Stimulated activated CD4-positive, alpha-beta T cell treated with anti-CD3 and anti-CD28 coated beads, Interleukin-15, amount 100 ng/mL, for 24 hours (primary cell): Measurements from ENCODE around the gene OTUD6A.

Experiments
- DNase-seq: peaks from one replicate; pipeline ENCODE4 v3.0.0-alpha.2; 2020

Gene OTUD6A

GRCh38 chrX:70062076-70062475 is at the start of gene OTUD6A:
Gene OTUD6A (plus strand): TSS chrX:70062457. CDS start chrX:70062525, 68 bp downstream.
- DNase-seq: no peak

- no peak for DNase-seq
Observed at GRCh38 chrX:70012756-70013155, 49.5 kb upstream of the OTUD6A start.

- DNase-seq: no peak
Observed at GRCh38 chrX:70013466-70014381, 48.5 kb upstream of the OTUD6A start.

GRCh38 chrX:70016513-70016912 is 45.7 kb upstream of the OTUD6A start:
- no peak for DNase-seq

GRCh38 chrX:70022616-70023015 is 39.6 kb upstream of the OTUD6A start:
- DNase-seq: no peak

GRCh38 chrX:70025464-70025863 is 36.8 kb upstream of the OTUD6A start:
- no peak for DNase-seq

- no peak for DNase-seq
Observed at GRCh38 chrX:70026112-70026850, 36.0 kb upstream of the OTUD6A start.

GRCh38 chrX:70026851-70027200 is 35.4 kb upstream of the OTUD6A start:
- DNase-seq: no peak

GRCh38 chrX:70029863-70030262 is 32.4 kb upstream of the OTUD6A start:
- DNase-seq: no peak

GRCh38 chrX:70030301-70030767 is 31.9 kb upstream of the OTUD6A start:
- peak; percentile 52 for DNase-seq

GRCh38 chrX:70032792-70033191 is 29.5 kb upstream of the OTUD6A start:
- DNase-seq: no peak

GRCh38 chrX:70033348-70034051 is 28.8 kb upstream of the OTUD6A start:
- DNase-seq: peak; percentile 40

GRCh38 chrX:70034646-70035045 is 27.6 kb upstream of the OTUD6A start:
- DNase-seq: no peak

- DNase-seq: no peak
Observed at GRCh38 chrX:70038515-70038914, 23.7 kb upstream of the OTUD6A start.

GRCh38 chrX:70038951-70039350 is 23.3 kb upstream of the OTUD6A start:
- no peak for DNase-seq

GRCh38 chrX:70039758-70040157 is 22.5 kb upstream of the OTUD6A start:
- no peak for DNase-seq

GRCh38 chrX:70041993-70042392 is 20.3 kb upstream of the OTUD6A start:
- no peak for DNase-seq

GRCh38 chrX:70042399-70043371 is 19.6 kb upstream of the OTUD6A start:
- no peak for DNase-seq

GRCh38 chrX:70043685-70044084 is 18.6 kb upstream of the OTUD6A start:
- no peak for DNase-seq

- DNase-seq: no peak
Observed at GRCh38 chrX:70044541-70045245, 17.6 kb upstream of the OTUD6A start.

- DNase-seq: no peak
Observed at GRCh38 chrX:70046978-70047377, 15.3 kb upstream of the OTUD6A start.
